Body of pancreas (tissue), 4 donors: Measurements from ENCODE around the gene IGSF21. TPM values are rescaled to one million over a fixed set of nuclear protein-coding genes. Genes with fewer than 3 reads are reported as not detected.

ENCODE experiments used
- ATAC-seq: fragments of 150-250 bp; one replicate; pipeline ENCODE4 v1.9.1; 2016
- DNase-seq, 4 donors: peaks; one replicate each; pipeline ENCODE4 v3.0.0-alpha.2; 2019
- H3K27ac ChIP-seq, 4 donors: fragments of 200-600 bp; sonication (generic); 1 replicate in 3 of 4; 2 replicates in 1 of 4; pipeline versions ENCODE4 v1.5.1 to v1.6.1; 2016 to 2019; ENCODE audit warnings: mild to moderate bottlenecking in 1 of 4, mixed read lengths in 1 of 4, moderate library complexity in 1 of 4
- H3K27me3 ChIP-seq, 2 donors: fragments of 200-600 bp; sonication (generic); one replicate each; pipeline ENCODE4 v1.6.0; 2016; ENCODE audit warnings: mild to moderate bottlenecking in 1 of 2
- H3K36me3 ChIP-seq, 2 donors: fragments of 200-600 bp; sonication (generic); replicated peaks in 1 of 2; 2 replicates each; pipeline ENCODE4 v1.5.1; 2016; ENCODE audit warnings: low read depth in 2 of 2; ENCODE audit not compliant: insufficient read depth in 1 of 2
- H3K4me1 ChIP-seq: fragments of 200-600 bp; sonication (generic); one replicate; pipeline ENCODE4 v1.6.0; 2016
- H3K4me3 ChIP-seq, 2 donors: fragments of 200-600 bp; sonication (generic); 1 replicate in 1 of 2; 2 replicates in 1 of 2; pipeline ENCODE4 v1.5.1; 2016 to 2019
- H3K9me3 ChIP-seq, 3 donors: fragments of 200-600 bp; sonication (generic); 1 replicate in 2 of 3; 2 replicates in 1 of 3; pipeline ENCODE4 v1.5.1; 2016
- CTCF ChIP-seq, 7 experiments: fragments of 450-650 bp in 4 of 7; fragments of 200-600 bp in 3 of 7; sonication (generic) in 3 of 7; IDR thresholded peaks; one replicate each; pipeline ENCODE4 v1.5.1; 2016 to 2019; ENCODE audit warnings: antibody characterized with exemption in 7 of 7
- POLR2A ChIP-seq, 3 donors: fragments of 450-650 bp; IDR thresholded peaks; one replicate each; pipeline ENCODE4 v1.6.1; 2016; ENCODE audit warnings: antibody characterized with exemption in 3 of 3, mild to moderate bottlenecking in 2 of 3
- WGBS, 2 donors: methylation state at CpG; one replicate each; pipeline ENCODE4 v1.1.5; 2017; 5-methylcytosine and 5-hydroxymethylcytosine counted together
- intact Hi-C: fragments of 100-400 bp; cut with DNase I; formaldehyde crosslinking; loops from one replicate; pipeline ENCODE4 v1.15.1; 2023
- total RNA-seq, 2 donors: library from RNA; depleted of rRNA; stranded (reverse); fragments of >200 nt; gene quantifications; one replicate each; pipeline ENCODE4 v1.1.0, GENCODE V29; 2016

The IGSF21 gene
- total RNA-seq, 2 donors from 2014 or later: 0.33 to 2.1 TPM

- TF ChIP-seq CTCF (IDR thresholded peaks at IDR 0.05): peak in 1 of 7 experiments; percentile 28
- TF ChIP-seq POLR2A (IDR thresholded peaks at IDR 0.05): peak in 1 of 3 donors; percentile 12
- intact Hi-C loops: loop anchor here (10.0 kb wide), 1 partner anchor 475 kb away; no protein-coding TSS in a partner anchor
- Histone ChIP-seq H3K9me3 (no peaks in the 10 kb centered on the region), H3K27ac (no peak overlapping the region), H3K4me1 (peaks cover 12% of the 10 kb centered on the region), H3K36me3 (no peaks in the 10 kb centered on the region), H3K4me3 (no peak overlapping the region), H3K27me3 (peaks cover 0 to 42% of the 10 kb centered on the region in 2 donors)
- ATAC-seq: no peak
- peak; percentile 18 to 47 (median 22) for DNase-seq
- 1 to 2% methylated on average over 29 to 60 of the region's 60 CpGs for WGBS, 2 donors
Observed at GRCh38 chr1:18109756-18110597, 2.4 kb downstream of the IGSF21 start.

DNA sequence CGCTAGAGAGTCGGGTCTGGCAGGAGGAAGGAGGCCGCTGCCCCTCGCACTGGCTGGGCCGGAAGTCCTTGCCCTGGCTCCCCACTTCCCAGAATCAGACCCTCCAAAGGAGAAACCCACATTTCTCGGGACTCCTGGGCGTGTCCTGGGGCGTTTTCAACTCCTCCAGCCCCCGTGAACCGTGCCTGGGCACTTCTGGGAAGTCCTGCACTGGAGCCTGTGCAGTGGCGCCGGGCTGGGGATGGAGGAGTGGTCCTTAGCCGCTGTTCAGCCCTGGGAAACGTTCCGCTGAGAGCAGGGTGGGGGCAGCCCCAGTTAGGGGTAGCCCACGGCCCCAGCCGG, 3.0 kb downstream of the IGSF21 start:
- Histone ChIP-seq H3K4me3 (no peak overlapping the region), H3K9me3 (no peaks in the 10 kb centered on the region), H3K36me3 (no peaks in the 10 kb centered on the region), H3K27ac (no peak overlapping the region), H3K4me1 (peaks cover 12% of the 10 kb centered on the region), H3K27me3 (peaks cover 0 to 41% of the 10 kb centered on the region in 2 donors)
- ATAC-seq (no peak), DNase-seq (no peak)
- 2 to 6% methylated on average over 9 to 17 of the region's 17 CpGs for WGBS, 2 donors
- no peak for TF ChIP-seq CTCF (IDR thresholded peaks at IDR 0.05)
- no peak for TF ChIP-seq POLR2A (IDR thresholded peaks at IDR 0.05)
- intact Hi-C loops: no loop called here

- Histone ChIP-seq H3K4me3 (no peak overlapping the region), H3K27ac (no peak overlapping the region), H3K36me3 (no peaks in the 10 kb centered on the region), H3K27me3 (peaks cover 0 to 38% of the 10 kb centered on the region in 2 donors), H3K4me1 (peaks cover 12% of the 10 kb centered on the region), H3K9me3 (no peaks in the 10 kb centered on the region)
- no peak for TF ChIP-seq POLR2A (IDR thresholded peaks at IDR 0.05)
- TF ChIP-seq CTCF (IDR thresholded peaks at IDR 0.05): no peak
- ATAC-seq (no peak), DNase-seq (no peak)
- WGBS, 2 donors: 5 to 7% methylated on average over 10 to 30 of the region's 30 CpGs
- intact Hi-C loops: no loop called here
Observed at GRCh38 chr1:18110968-18111367, 3.4 kb downstream of the IGSF21 start.

DNA sequence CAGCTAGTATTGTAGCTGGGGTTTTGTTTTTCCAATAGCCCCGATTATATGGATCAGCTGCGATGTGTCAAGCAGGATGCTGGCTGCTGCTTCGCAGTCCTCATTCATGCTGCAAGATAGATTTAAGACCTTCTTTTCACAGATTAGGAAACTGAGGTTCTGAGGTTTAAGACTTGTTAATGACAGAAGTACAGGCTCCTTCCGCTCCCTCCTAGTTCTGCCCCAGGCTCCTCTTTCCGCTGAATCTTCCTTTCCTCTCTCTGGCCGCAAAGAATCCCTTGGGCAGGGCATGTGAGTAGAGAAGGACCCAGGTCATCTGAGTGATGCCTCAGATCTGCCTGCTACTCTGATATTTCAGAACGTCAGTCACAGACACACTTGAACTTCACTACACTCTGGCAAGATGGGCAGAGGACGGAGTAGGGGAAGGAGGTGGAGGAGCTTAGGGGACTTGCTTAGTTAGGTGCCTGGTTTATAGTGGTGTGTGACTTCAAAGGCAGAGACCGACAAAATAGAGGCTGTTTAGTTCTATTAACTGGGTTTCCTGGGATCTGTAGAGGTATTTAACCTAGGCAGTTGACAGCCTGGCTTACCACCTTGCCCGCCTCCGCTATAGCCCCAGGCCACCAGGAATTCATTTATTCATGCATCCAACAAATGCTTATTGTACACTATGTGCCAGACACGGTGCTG, 4.2 kb downstream of the IGSF21 start:
- DNase-seq: no peak
- WGBS, 2 donors: 41 to 60% methylated on average over 11 to 12 of the region's 12 CpGs
- H3K4me1 ChIP-seq: peaks cover 12% of the 10 kb centered on the region
- H3K27ac ChIP-seq: no peak overlapping the region
- intact Hi-C loops: no loop called here
- no peaks in the 10 kb centered on the region for H3K9me3 ChIP-seq
- H3K36me3 ChIP-seq: no peaks in the 10 kb centered on the region
- H3K27me3 ChIP-seq: peaks cover 0 to 33% of the 10 kb centered on the region in 2 donors
- TF ChIP-seq POLR2A (IDR thresholded peaks at IDR 0.05) (no peak), CTCF (IDR thresholded peaks at IDR 0.05) (no peak)
- no peak overlapping the region for H3K4me3 ChIP-seq
- ATAC-seq: no peak
